ENCODE measurements around the gene ACER3. TPM values are rescaled to one million over a fixed set of nuclear protein-coding genes. Genes with fewer than 3 reads are reported as not detected.
A peak's percentile ranks its signal among the peaks of the same experiment; 100 is the strongest.

The ACER3 gene
- polyA plus RNA-seq, 6 donors from 2014 or later, result 3.3 to 12.0 (median 5.3) TPM

- Mint-ChIP-seq H3K4me3 (no peak overlapping the region), H3K9me3 (peaks cover 0 to 18% (median 14%) of the 10 kb centered on the region in 7 donors), H3K27ac (no peak overlapping the region), H3K27me3 (no peaks in the 10 kb centered on the region), H3K4me1 (no peaks in the 10 kb centered on the region), H3K36me3 (peaks cover 18 to 21% of the 10 kb centered on the region in 2 donors)
- no peak for DNase-seq
- no peak for ATAC-seq (ENCODE audit: low read depth in 2 of 2)
Measured at GRCh38 chr11:76977791-76978190, 117.1 kb downstream of the ACER3 start.

GRCh38 chr11:76978239-76978638 lies 117.5 kb downstream of the ACER3 start:
- DNase-seq (no peak), ATAC-seq (ENCODE audit: low read depth in 2 of 2) (no peak)
- H3K9me3 Mint-ChIP-seq, result peaks cover 0 to 18% (median 14%) of the 10 kb centered on the region in 7 donors
- no peaks in the 10 kb centered on the region for H3K4me1 Mint-ChIP-seq
- H3K36me3 Mint-ChIP-seq, result peaks cover 18 to 21% of the 10 kb centered on the region in 2 donors
- H3K27ac Mint-ChIP-seq, result no peak overlapping the region
- H3K4me3 Mint-ChIP-seq, result no peak overlapping the region
- H3K27me3 Mint-ChIP-seq, result no peaks in the 10 kb centered on the region

GRCh38 chr11:76978818-76979217 lies 118.1 kb downstream of the ACER3 start:
- H3K4me3 Mint-ChIP-seq, result no peak overlapping the region
- H3K4me1 Mint-ChIP-seq, result no peaks in the 10 kb centered on the region
- no peaks in the 10 kb centered on the region for H3K27me3 Mint-ChIP-seq
- H3K9me3 Mint-ChIP-seq, result peaks cover 0 to 18% (median 12%) of the 10 kb centered on the region in 7 donors
- H3K27ac Mint-ChIP-seq, result no peak overlapping the region
- no peak for DNase-seq
- H3K36me3 Mint-ChIP-seq, result peaks cover 18 to 21% of the 10 kb centered on the region in 2 donors
- ATAC-seq (ENCODE audit: low read depth in 2 of 2), result no peak

GRCh38 chr11:76980196-76980595 lies 119.5 kb downstream of the ACER3 start:
- Mint-ChIP-seq H3K27me3 (no peaks in the 10 kb centered on the region), H3K4me1 (no peaks in the 10 kb centered on the region), H3K36me3 (peaks cover 18 to 19% of the 10 kb centered on the region in 2 donors), H3K4me3 (no peak overlapping the region), H3K9me3 (peaks cover 0 to 18% (median 9%) of the 10 kb centered on the region in 7 donors), H3K27ac (no peak overlapping the region)
- DNase-seq, result no peak
- ATAC-seq (ENCODE audit: low read depth in 2 of 2), result no peak

- Mint-ChIP-seq H3K36me3 (peaks cover 7 to 26% of the 10 kb centered on the region in 2 donors), H3K4me3 (no peak overlapping the region), H3K9me3 (no peaks in the 10 kb centered on the region), H3K27me3 (no peaks in the 10 kb centered on the region), H3K4me1 (no peaks in the 10 kb centered on the region), H3K27ac (peak overlapping the region in 1 of 6 donors; percentile 12)
- no peak for ATAC-seq (ENCODE audit: low read depth in 2 of 2)
- no peak for DNase-seq
Measured at GRCh38 chr11:76984743-76985142, 124.0 kb downstream of the ACER3 start.

- H3K27ac Mint-ChIP-seq, result no peak overlapping the region
- no peaks in the 10 kb centered on the region for H3K4me1 Mint-ChIP-seq
- H3K36me3 Mint-ChIP-seq, result peaks cover 7 to 32% of the 10 kb centered on the region in 2 donors
- no peak overlapping the region for H3K4me3 Mint-ChIP-seq
- ATAC-seq (ENCODE audit: low read depth in 2 of 2) (no peak), DNase-seq (no peak)
- no peaks in the 10 kb centered on the region for H3K27me3 Mint-ChIP-seq
- H3K9me3 Mint-ChIP-seq, result no peaks in the 10 kb centered on the region
Measured at GRCh38 chr11:76987203-76987602, 126.5 kb downstream of the ACER3 start.

- Mint-ChIP-seq H3K27ac (no peak overlapping the region), H3K27me3 (no peaks in the 10 kb centered on the region), H3K36me3 (peaks cover 7 to 25% of the 10 kb centered on the region in 2 donors), H3K4me3 (no peak overlapping the region), H3K9me3 (no peaks in the 10 kb centered on the region), H3K4me1 (no peaks in the 10 kb centered on the region)
- ATAC-seq (ENCODE audit: low read depth in 2 of 2), result no peak
- DNase-seq, result no peak
Measured at GRCh38 chr11:76990628-76991027, 129.9 kb downstream of the ACER3 start.

GRCh38 chr11:76995081-76995576 lies 134.4 kb downstream of the ACER3 start:
- peaks cover 0 to 3% (median 0%) of the 10 kb centered on the region in 7 donors for H3K9me3 Mint-ChIP-seq
- DNase-seq (no peak), ATAC-seq (ENCODE audit: low read depth in 2 of 2) (no peak)
- no peaks in the 10 kb centered on the region for H3K27me3 Mint-ChIP-seq
- no peak overlapping the region for H3K4me3 Mint-ChIP-seq
- H3K27ac Mint-ChIP-seq, result no peak overlapping the region
- H3K36me3 Mint-ChIP-seq, result peaks cover 0 to 15% of the 10 kb centered on the region in 2 donors
- H3K4me1 Mint-ChIP-seq, result no peaks in the 10 kb centered on the region

GRCh38 chr11:76997512-76997911 lies 136.8 kb downstream of the ACER3 start:
- no peaks in the 10 kb centered on the region for H3K4me1 Mint-ChIP-seq
- peaks cover 0 to 10% of the 10 kb centered on the region in 2 donors for H3K36me3 Mint-ChIP-seq
- peaks cover 0 to 3% (median 0%) of the 10 kb centered on the region in 7 donors for H3K9me3 Mint-ChIP-seq
- no peak overlapping the region for H3K4me3 Mint-ChIP-seq
- no peak for DNase-seq
- no peak overlapping the region for H3K27ac Mint-ChIP-seq
- ATAC-seq (ENCODE audit: low read depth in 2 of 2), result no peak
- H3K27me3 Mint-ChIP-seq, result no peaks in the 10 kb centered on the region

- ATAC-seq (ENCODE audit: low read depth in 2 of 2), result no peak
Measured at GRCh38 chr11:76999597-76999996, 138.9 kb downstream of the ACER3 start.

GRCh38 chr11:77001613-77002012 lies 140.9 kb downstream of the ACER3 start:
- Mint-ChIP-seq H3K9me3 (peaks cover 0 to 4% (median 0%) of the 10 kb centered on the region in 7 donors), H3K27ac (no peak overlapping the region), H3K4me3 (no peak overlapping the region), H3K4me1 (no peaks in the 10 kb centered on the region), H3K36me3 (peaks cover 0 to 21% of the 10 kb centered on the region in 2 donors), H3K27me3 (no peaks in the 10 kb centered on the region)
- no peak for DNase-seq
- ATAC-seq (ENCODE audit: low read depth in 2 of 2), result no peak

More at GRCh38 chr11:76999597-76999996, 138.9 kb downstream of the ACER3 start:
- Mint-ChIP-seq H3K27ac (no peak overlapping the region), H3K36me3 (peaks cover 0 to 15% of the 10 kb centered on the region in 2 donors), H3K27me3 (no peaks in the 10 kb centered on the region), H3K4me1 (no peaks in the 10 kb centered on the region), H3K4me3 (no peak overlapping the region), H3K9me3 (peaks cover 0 to 3% (median 0%) of the 10 kb centered on the region in 7 donors)
- DNase-seq, result no peak

- Mint-ChIP-seq H3K4me1 (no peaks in the 10 kb centered on the region), H3K9me3 (peaks cover 0 to 4% (median 0%) of the 10 kb centered on the region in 7 donors), H3K27me3 (no peaks in the 10 kb centered on the region), H3K27ac (peak overlapping the region in 1 of 6 donors; percentile 11), H3K4me3 (no peak overlapping the region), H3K36me3 (peaks cover 0 to 21% of the 10 kb centered on the region in 2 donors)
- no peak for DNase-seq
- ATAC-seq (ENCODE audit: low read depth in 2 of 2), result no peak
Measured at GRCh38 chr11:77002776-77003175, 142.1 kb downstream of the ACER3 start.

- DNase-seq, result no peak
- Mint-ChIP-seq H3K4me3 (no peak overlapping the region), H3K36me3 (peaks cover 0 to 17% of the 10 kb centered on the region in 2 donors), H3K9me3 (peaks cover 0 to 4% (median 0%) of the 10 kb centered on the region in 7 donors), H3K27ac (no peak overlapping the region), H3K4me1 (no peaks in the 10 kb centered on the region), H3K27me3 (no peaks in the 10 kb centered on the region)
- no peak for ATAC-seq (ENCODE audit: low read depth in 2 of 2)
Measured at GRCh38 chr11:77003963-77004362, 143.2 kb downstream of the ACER3 start.

GRCh38 chr11:77009533-77010160 lies 148.9 kb downstream of the ACER3 start:
- Mint-ChIP-seq H3K27ac (no peak overlapping the region), H3K4me3 (peak overlapping the region in 1 of 8 donors; percentile 18), H3K4me1 (no peaks in the 10 kb centered on the region), H3K9me3 (peaks cover 0 to 2% (median 0%) of the 10 kb centered on the region in 7 donors), H3K36me3 (peaks cover 6 to 9% of the 10 kb centered on the region in 2 donors), H3K27me3 (no peaks in the 10 kb centered on the region)
- no peak for ATAC-seq (ENCODE audit: low read depth in 2 of 2)
- no peak for DNase-seq

Data from naive B cell (primary cell).